Measurements from ENCODE around the gene ACTN3.
"Not testable (repeated sequence)": the region's sequence is repeated elsewhere in the genome, so short reads cannot be mapped to it uniquely, and the experiment has no call there.

The ACTN3 gene

DNA sequence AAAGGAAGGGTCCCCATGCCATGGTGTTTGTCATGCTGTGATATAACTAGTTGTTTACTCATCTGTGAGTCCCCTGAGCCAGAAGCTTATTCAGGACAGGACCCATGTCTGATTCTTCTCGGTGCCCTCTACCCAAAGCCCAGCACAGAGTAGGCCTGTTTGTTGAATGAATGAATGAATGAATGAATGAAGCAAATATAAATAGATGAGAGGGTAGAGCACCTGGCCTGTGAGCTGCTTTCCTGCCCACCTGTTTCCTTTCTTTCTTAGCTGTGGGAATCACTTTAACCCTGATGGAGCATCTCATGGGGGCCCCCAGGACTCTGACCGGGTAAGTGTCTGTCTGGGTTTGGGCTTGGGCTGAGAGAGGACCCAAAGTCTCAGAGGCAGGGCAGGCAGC lies 53.5 kb downstream of the ACTN3 start:
- DNase-seq (ENCODE audit: low spot score), result no peak

DNA sequence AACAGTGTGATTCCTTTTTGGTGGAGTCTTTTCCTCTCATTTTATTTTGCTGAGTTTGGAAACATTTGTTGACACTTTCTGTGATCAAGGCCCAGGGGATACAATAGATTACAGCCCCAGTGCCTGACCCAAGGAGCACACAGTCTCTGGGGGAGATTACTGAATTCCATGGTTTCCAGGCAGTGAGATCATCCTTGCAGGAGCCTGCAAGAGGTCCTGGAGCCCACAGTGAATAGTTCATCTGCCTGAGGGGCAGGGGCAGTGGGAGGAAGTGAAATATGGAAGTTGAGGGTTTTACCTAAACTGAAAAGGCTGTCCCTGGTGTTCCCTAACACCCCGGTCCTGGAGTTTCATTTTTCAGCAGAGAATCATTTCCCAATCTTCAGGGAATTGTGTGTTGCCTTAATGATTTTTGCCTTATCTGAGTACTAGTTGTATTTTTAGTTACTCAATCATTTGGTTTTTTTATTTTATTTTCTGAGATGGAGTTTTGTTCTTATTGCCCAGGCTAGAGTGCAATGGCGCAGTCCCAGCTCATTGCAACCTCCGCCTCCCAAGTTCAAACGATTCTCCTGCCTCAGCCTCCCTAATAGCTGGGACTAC lies 54.0 kb downstream of the ACTN3 start:
- DNase-seq (ENCODE audit: low spot score), result no peak

DNA sequence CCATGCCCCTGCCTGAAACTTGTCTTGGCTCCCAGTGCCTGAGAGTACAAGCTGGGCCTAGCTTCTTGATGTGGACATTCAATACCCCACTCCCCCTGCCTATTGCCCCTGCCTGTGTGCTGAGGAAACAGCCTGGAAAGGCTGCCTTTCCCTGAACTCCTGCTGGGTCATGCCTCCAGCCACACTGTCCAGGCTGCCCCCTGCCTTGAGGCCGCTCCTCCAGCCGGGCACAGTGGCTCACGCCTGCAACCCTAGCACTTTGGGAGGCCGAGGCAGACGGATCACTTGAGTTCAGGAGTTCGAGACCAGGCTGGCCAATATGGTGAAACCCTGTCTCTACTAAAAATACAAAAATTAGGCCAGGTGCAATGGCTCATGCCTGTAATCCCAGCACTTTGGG lies 56.4 kb downstream of the ACTN3 start:
- DNase-seq (ENCODE audit: low spot score), result no peak

DNA sequence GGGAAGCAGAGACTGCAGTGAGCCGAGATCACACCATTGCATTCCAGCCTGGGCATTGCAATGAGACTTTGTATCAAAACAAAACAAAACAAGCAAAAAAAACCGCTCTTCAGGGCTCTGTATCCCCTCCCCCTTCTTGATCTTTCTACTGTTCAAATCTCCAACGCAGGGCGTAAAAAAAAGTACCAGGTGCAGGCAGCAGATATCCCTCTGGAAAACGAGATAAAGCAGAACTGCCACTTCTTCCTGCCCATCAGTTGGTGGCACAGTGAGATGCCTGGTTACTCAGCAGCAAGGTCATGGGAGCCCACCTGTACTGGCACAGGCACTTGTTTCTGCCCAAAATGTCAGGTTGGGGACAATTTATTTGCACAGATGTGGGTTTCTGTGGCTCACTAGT lies 57.5 kb downstream of the ACTN3 start:
- DNase-seq (ENCODE audit: low spot score), result no peak

DNA sequence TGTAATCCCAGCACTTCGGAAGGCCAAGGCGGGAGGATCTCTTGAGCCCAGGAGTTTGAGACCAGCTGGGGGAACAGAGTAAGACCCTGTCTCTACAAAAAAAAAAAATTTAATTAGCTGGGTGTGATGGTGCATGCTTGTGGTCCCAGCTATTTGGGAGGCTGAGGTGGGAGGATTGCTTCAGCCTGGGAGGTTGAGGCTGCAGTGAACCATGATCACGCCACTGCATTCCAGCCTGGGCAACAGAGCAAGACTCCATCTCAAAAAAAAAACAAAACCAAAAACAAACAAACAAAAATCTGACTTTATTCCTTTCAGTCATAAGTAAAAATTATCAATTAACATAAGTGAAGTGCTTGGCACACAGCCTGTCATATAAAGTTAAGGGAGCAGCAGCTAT lies 59.9 kb downstream of the ACTN3 start:
- not testable (repeated sequence) for DNase-seq (ENCODE audit: low spot score)

DNA sequence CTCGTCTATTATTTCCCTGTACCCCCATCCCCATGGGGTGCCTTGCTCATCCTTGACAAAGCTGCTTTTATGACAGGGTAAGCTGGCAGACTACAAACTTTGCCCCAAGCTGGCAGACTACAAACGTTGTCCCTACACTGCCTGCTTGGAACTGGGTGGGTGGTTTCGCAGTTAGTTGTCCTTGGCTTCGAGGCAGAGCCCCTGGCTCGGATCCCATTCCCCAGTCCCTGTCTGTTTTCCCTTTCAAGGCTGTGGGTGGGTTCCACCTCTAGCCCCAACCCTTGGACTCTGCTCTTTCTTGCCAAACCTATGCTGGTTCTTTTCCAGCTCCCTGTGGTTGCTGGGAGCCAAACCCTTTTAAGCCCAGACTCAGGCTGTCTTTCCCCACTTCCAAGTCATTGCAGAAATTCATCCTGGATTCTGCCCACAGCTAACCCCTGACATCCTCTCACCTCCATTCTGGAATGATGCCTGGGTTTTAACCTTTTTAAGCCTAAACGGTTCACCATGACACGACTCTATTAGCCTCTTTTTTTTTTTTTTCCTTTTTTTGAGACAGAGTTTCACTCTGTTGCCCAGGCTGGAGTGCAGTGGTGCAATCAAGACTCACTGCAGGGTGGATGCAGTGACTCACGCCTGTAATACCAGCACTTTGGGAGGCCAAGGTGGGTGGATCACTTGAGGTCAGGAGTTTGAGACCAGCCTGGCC lies 60.6 kb downstream of the ACTN3 start:
- no peak for DNase-seq (ENCODE audit: low spot score)

DNA sequence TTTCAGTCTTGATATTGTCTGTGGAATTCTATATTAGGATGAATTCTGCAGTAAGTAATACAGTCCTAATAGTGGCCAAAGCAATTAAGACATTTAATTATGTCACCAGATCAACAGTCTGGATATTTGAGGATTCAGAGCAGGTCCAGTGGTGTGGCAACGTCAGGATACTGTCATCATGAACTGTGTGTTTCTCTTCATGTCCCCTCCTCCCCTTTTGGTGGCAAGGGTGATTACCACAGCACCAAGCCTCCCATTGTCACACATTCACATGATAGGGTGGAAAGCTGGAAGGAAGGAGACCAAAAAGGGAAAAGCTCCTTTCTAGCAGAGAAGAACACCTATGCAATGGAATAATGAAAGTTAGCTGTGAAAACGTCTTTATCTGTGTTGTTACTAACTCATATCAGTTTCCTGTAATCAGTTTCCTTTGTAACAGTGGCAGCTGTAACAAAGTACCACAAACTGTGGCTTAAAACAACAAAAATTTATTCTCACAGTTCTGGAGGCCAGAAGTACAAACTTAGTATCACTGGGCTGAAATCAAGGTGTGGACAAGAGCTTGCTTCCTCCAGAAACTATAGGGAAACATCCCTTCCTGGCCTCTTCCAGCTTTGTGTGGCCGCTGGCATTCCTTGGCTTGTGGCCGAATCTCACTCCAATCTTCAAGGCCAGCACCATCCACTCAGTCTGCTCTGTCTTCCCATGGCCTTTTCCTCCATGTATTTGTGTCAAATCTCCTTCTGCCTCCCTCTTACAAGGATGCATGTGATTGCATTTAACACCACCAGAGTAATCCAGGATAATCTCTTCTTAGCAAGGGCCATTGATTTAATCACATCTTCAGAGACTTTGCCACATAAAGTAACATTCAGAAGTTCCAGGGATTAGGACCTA lies 63.3 kb downstream of the ACTN3 start:
- no peak for DNase-seq (ENCODE audit: low spot score)

DNA sequence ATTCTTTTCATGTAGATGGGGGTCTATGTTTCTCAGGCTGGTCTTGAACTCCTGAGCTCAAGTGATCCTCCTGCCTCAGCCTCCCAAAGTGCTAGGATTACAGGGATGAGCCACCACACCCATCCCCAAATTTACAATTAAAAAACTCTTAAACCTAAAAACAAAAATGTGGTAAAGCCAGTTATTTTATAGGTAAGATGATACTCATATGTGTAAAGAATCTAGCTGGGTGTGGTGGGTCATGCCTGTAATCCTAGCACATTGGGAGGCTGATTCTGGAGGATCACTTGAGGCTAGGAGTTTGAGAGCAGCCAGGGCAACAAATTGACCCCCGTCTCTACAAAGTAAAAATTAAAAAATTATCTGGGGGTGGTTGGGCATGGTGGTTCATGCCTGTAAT lies 65.8 kb downstream of the ACTN3 start:
- DNase-seq (ENCODE audit: low spot score), result no peak
